Measurements from ENCODE around the gene MAOB.

The MAOB gene

DNA sequence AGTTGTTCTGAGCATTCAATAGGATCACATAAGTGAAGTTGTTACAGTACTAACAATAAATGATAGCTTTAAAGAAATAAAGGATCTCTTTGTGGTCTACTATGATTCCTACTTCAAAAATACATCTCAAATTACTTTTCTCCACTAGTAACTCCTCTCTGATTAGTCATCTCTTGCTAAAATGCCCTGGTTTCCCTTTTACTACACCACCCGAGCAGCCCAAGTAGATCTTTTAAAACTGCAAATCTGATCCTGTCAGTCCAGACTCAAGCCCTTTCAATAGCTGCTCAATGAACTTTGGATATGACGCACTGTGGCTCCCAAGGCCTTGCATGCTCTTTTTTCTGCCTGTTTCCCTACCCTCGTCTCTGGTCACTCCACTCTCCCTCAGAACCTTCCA, 128.6 kb downstream of the MAOB start:
- ChIA-PET CTCF (interaction anchor here (1.0 kb wide), 1 partner anchor 404 kb away, joined by 3 read pairs; no protein-coding TSS in a partner anchor), POLR2A (no interaction called here)
- no peak for TF ChIP-seq LEF1 (IDR thresholded peaks at IDR 0.05; ENCODE audit: borderline replicate concordance)
- no peak for TF ChIP-seq ZNF384 (IDR thresholded peaks at IDR 0.05)
- no peak for DNase-seq (ENCODE audit: extremely low spot score)

DNA sequence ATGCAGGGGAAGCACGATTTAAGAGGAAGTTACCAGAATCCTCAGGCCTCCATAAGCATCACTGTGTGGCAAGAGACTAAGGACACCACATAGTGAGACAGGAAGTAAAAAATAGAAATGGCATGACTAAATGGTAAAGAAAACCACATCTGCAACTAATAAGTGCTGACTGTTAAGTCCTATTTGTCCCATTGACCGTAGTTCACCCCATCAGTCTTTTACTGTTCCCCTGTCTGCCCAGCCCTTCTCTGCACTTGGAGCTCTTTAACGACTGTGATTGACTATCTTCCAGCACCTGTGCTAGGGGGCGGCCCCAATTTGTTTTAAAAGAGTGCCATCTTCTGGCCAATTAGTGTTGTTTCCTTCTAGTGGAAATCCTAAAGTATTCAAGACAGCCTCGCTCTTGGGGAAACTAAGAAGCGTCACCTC, 132.0 kb downstream of the MAOB start:
- CTCF ChIA-PET, result interaction anchor here (0.7 to 1.5 kb wide), 5 partner anchors 15 to 191 kb away, joined by 3 to 5 read pairs (median 4); no protein-coding TSS in a partner anchor
- TF ChIP-seq LEF1 (IDR thresholded peaks at IDR 0.05; ENCODE audit: borderline replicate concordance), result no peak
- TF ChIP-seq, protein P1, sequence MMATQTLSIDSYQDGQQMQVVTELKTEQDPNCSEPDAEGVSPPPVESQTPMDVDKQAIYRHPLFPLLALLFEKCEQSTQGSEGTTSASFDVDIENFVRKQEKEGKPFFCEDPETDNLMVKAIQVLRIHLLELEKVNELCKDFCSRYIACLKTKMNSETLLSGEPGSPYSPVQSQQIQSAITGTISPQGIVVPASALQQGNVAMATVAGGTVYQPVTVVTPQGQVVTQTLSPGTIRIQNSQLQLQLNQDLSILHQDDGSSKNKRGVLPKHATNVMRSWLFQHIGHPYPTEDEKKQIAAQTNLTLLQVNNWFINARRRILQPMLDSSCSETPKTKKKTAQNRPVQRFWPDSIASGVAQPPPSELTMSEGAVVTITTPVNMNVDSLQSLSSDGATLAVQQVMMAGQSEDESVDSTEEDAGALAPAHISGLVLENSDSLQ (IDR thresholded peaks at IDR 0.05), result peak; percentile 75
- POLR2A ChIA-PET, result no interaction called here
- peak; percentile 55 for DNase-seq (ENCODE audit: extremely low spot score)

DNA sequence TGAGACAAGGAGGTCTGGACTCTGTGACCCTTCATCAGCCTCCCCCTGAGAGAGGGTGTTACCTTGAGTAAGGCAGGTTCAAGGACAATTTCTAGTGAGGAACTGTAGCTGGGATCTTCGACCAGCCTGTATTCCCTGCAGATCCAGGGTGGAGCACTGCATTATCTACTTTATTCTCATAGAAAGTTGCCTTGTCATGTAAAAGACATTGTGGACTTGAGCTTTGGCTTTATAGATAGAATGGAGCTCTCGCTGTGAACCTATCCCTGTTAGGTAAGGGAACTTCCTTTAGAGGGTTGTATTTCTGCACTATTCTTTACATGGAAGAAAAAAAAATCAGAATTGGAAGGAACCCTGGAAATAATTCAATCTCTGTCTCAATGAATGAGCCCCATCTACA, 134.8 kb downstream of the MAOB start:
- CTCF ChIA-PET, result interaction anchor here (0.6 to 0.7 kb wide), 3 partner anchors 9 to 267 kb away, joined by 3 to 4 read pairs (median 4); no protein-coding TSS in a partner anchor
- TF ChIP-seq FOXM1 (IDR thresholded peaks at IDR 0.05; ENCODE audit: borderline replicate concordance) (no peak), L3MBTL2 (conservative IDR thresholded peaks at IDR 0.05) (no peak), FOXA1 (IDR thresholded peaks at IDR 0.05) (no peak)
- POLR2A ChIA-PET, result no interaction called here
- no peak for DNase-seq (ENCODE audit: extremely low spot score)

DNA sequence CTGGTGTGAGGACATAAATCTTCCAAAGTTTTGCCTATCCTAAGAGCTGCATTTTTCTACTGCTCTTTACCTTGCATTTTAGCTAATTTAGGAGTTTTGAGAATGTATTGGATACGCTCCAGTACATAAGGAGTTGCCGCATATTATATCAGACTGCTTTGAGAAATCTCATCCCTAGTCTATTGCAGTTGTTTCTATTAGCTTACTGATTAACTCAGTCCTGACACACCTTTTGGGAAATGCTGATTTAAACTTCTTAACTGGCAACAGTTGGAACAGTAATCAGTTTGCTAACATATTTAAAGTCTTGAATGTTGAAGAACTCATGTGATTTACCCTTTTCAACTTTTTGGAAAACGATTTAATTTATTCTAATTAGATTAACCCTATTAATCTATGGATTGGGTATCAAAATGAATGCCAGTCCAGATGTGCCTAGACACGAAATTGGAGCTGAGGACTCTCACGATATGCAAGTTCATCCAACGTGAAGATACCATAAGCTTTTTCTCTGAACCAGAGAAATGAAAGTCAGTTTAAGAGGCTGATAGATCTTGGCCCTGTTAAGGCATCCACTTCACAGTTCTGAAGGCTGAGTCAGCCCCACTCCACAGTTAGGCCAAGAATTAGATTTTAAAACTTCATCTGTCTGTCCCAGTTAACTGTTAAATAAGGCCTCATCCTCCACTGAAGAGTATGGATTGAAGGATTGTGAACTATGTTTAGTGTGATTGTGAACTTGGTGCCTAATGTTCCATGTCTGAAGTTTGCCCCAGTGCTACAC, 136.1 kb downstream of the MAOB start:
- CTCF ChIA-PET, result interaction anchor here (1.0 kb wide), 1 partner anchor 9 kb away, joined by 3 read pairs; no protein-coding TSS in a partner anchor
- POLR2A ChIA-PET, result no interaction called here
- DNase-seq (ENCODE audit: extremely low spot score), result no peak
- TF ChIP-seq LEF1 (IDR thresholded peaks at IDR 0.05; ENCODE audit: borderline replicate concordance) (no peak), SUZ12 (IDR thresholded peaks at IDR 0.05) (no peak), HDGF (IDR thresholded peaks at IDR 0.05; ENCODE audit: borderline replicate concordance) (no peak), NFRKB (IDR thresholded peaks at IDR 0.05) (no peak), FOXA1 (IDR thresholded peaks at IDR 0.05) (no peak), ELF4 (IDR thresholded peaks at IDR 0.05) (no peak), SP1 (IDR thresholded peaks at IDR 0.05) (no peak), BHLHE40 (IDR thresholded peaks at IDR 0.05; ENCODE audit: borderline replicate concordance) (no peak), L3MBTL2 (conservative IDR thresholded peaks at IDR 0.05) (no peak), FOXK2 (IDR thresholded peaks at IDR 0.05) (no peak), CTBP1 (IDR thresholded peaks at IDR 0.05; ENCODE audit: borderline replicate concordance) (no peak), ARNT (IDR thresholded peaks at IDR 0.05) (no peak), FOXM1 (IDR thresholded peaks at IDR 0.05; ENCODE audit: borderline replicate concordance) (no peak), ZNF384 (IDR thresholded peaks at IDR 0.05) (no peak), TARDBP (IDR thresholded peaks at IDR 0.05) (no peak)
- TF ChIP-seq, protein P1 (IDR thresholded peaks at IDR 0.05), result no peak

DNA sequence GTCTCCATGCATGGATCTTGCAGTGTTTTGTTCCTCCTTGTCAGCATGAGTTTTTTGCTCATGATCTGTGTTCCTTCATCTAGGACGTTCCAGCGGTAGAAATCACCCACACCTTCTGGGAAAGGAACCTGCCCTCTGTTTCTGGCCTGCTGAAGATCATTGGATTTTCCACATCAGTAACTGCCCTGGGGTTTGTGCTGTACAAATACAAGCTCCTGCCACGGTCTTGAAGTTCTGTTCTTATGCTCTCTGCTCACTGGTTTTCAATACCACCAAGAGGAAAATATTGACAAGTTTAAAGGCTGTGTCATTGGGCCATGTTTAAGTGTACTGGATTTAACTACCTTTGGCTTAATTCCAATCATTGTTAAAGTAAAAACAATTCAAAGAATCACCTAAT, 138.0 kb downstream of the MAOB start:
- DNase-seq (ENCODE audit: extremely low spot score), result no peak
- ChIA-PET CTCF (no interaction called here), POLR2A (no interaction called here)
- TF ChIP-seq ARNT (IDR thresholded peaks at IDR 0.05) (no peak), L3MBTL2 (conservative IDR thresholded peaks at IDR 0.05) (no peak)

DNA sequence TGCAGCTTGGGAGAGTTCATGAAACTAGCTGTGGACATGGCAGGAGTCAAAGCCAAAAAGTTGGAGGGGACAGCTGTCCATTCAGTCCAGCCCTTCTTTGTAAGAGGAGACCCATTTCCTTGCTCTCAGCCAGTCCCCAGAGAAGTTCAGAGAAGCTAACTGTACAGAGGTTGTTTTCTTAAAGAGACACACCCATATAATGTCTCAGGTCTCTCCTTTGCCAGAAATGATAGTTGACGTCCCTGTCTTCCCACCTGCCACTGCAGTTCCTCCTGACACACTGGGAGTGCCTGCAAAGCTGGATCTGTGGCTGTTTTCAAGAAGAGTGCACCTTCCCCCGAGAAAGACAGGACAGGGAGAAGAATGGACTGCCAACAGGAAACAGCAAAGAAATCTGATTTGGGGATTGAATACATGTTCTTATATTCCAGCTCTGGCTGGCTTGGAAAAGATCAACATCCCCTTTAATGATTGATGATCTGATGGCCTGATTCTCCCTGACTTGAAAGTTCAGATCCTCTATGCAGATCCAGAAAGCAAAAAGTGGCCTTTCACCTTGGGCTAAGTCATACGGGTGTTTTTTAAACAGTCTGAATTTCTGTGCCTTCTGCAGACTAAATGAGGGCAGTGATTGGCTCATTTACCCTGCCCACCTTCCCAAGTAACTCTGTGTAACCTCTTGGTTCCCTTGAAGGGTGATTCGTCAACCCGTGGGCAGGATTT, 139.0 kb downstream of the MAOB start:
- TF ChIP-seq FOXM1 (IDR thresholded peaks at IDR 0.05; ENCODE audit: borderline replicate concordance) (no peak), FOXK2 (IDR thresholded peaks at IDR 0.05) (no peak), TARDBP (IDR thresholded peaks at IDR 0.05) (no peak), ZNF384 (IDR thresholded peaks at IDR 0.05) (no peak), L3MBTL2 (conservative IDR thresholded peaks at IDR 0.05) (no peak), ARNT (IDR thresholded peaks at IDR 0.05) (no peak), SP1 (IDR thresholded peaks at IDR 0.05) (no peak), SUZ12 (IDR thresholded peaks at IDR 0.05) (no peak), BHLHE40 (IDR thresholded peaks at IDR 0.05; ENCODE audit: borderline replicate concordance) (no peak), FOXA1 (IDR thresholded peaks at IDR 0.05) (no peak), CTBP1 (IDR thresholded peaks at IDR 0.05; ENCODE audit: borderline replicate concordance) (no peak), NFRKB (IDR thresholded peaks at IDR 0.05) (no peak), LEF1 (IDR thresholded peaks at IDR 0.05; ENCODE audit: borderline replicate concordance) (no peak)
- DNase-seq (ENCODE audit: extremely low spot score), result no peak
- ChIA-PET CTCF (no interaction called here), POLR2A (no interaction called here)

DNA sequence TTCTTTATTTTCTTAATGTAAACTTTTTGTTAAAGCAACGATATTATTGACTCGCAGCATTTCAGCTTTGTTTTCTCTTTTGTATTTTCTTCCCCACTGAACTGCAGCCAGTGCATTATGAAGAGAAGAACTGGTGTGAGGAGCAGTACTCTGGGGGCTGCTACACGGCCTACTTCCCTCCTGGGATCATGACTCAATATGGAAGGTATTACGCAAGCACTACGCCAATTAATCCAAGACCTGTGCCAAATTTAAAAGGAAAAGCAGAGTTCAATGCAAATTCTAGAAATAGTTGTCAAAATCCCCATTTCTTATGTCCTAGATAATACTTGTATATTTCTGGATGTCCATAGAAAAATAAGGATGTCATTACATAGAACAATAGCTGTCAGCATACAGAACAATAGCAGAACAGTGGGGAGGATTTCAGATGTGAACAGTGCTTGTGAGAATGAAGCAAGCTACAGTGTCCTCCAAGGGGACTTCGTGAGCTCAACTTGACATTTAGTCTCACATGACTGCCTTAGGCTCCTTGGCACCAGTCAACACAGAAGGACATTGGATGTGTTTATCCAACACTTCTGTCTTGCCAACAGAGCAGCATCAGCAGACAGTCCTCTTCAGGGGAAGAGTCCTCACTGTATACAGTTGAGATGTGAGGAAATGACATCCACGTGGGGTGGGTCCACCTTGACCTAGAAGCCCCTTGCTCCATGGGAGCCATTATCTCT, 140.2 kb downstream of the MAOB start:
- CTCF ChIA-PET, result no interaction called here
- DNase-seq (ENCODE audit: extremely low spot score), result no peak
- POLR2A ChIA-PET, result no interaction called here
- TF ChIP-seq HDGF (IDR thresholded peaks at IDR 0.05; ENCODE audit: borderline replicate concordance) (no peak), SP1 (IDR thresholded peaks at IDR 0.05) (no peak), LEF1 (IDR thresholded peaks at IDR 0.05; ENCODE audit: borderline replicate concordance) (no peak), FOXM1 (IDR thresholded peaks at IDR 0.05; ENCODE audit: borderline replicate concordance) (no peak), FOXA1 (IDR thresholded peaks at IDR 0.05) (no peak)
